Duodenal mucosa (tissue), 2 donors: ENCODE data around the gene CROCC2.

Experiments
- H3K27ac ChIP-seq: one replicate; pipeline ENCODE4 v1.7.0; 2013; ENCODE audit warnings: low read depth, low read length
- H3K27me3 ChIP-seq, 2 donors: one replicate each; pipeline ENCODE4 v1.7.0; 2013; ENCODE audit warnings: low read length in 2 of 2, control low read depth in 1 of 2; ENCODE audit not compliant: insufficient read depth in 2 of 2, control insufficient read depth in 1 of 2
- H3K36me3 ChIP-seq, 2 donors: one replicate each; pipeline ENCODE4 v1.7.0; 2013; ENCODE audit warnings: low read length in 2 of 2, control low read depth in 1 of 2; ENCODE audit not compliant: insufficient read depth in 2 of 2, control insufficient read depth in 1 of 2
- H3K4me1 ChIP-seq, 2 donors: one replicate each; pipeline ENCODE4 v1.7.0; 2013; ENCODE audit warnings: low read length in 2 of 2, control low read depth in 1 of 2; ENCODE audit not compliant: insufficient read depth in 2 of 2, control insufficient read depth in 1 of 2
- H3K4me3 ChIP-seq, 2 donors: one replicate each; pipeline ENCODE4 v1.7.0; 2013; ENCODE audit warnings: low read length in 2 of 2, low read depth in 1 of 2
- H3K9ac ChIP-seq, 2 donors: one replicate each; pipeline ENCODE4 v1.7.0; 2013; ENCODE audit warnings: low read length in 2 of 2, low read depth in 1 of 2
- H3K9me3 ChIP-seq, 2 donors: one replicate each; pipeline ENCODE4 v1.7.0; 2013; ENCODE audit warnings: low read length in 2 of 2, control low read depth in 1 of 2; ENCODE audit not compliant: control insufficient read depth in 1 of 2

The CROCC2 gene

DNA sequence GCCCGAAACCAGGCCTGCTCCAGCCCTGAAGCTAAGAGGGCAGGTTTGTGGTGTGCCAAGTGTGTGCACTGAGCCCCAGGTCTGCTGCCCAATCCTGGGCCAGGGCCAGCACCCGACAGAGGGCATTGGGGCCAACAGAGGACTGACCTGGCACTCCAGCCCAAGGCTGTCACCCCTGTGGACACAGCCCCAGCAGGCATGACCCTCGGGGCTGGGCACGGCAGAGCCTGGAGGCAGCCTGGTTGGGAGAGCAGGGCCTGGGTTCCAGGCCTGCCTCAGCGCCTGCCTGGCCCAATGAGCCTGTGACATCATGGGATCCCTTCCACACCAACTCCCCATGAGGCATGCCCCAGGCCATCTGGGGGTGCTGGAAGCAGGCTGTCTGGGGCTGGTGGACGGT is 81.5 kb downstream of the CROCC2 start:
- no peak overlapping the region for H3K27ac ChIP-seq

DNA sequence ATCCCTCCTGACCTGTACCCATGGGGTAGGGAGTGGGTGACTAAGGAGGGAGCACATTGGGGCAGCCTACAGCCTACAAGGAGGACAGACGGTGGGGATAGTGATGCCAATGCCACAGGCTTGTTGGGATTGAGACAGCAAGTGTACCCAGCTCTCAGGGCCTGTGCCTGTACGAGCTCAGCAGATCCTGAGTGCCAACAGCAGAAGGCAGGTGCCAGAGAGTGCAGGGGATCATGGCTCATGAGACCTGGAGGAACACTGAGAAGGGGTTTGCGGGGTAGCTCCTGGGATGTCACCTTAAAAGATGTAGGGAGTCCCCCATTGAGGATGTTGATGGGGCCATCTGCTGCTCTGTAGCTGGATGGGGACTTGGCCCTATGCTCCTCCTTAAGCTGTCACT is 82.0 kb downstream of the CROCC2 start:
- no peaks in the 10 kb centered on the region for H3K36me3 ChIP-seq
- H3K4me1 ChIP-seq, result peaks cover 13 to 18% of the 10 kb centered on the region in 2 donors
- H3K9ac ChIP-seq, result no peak overlapping the region
- H3K4me3 ChIP-seq, result no peak overlapping the region
- no peak overlapping the region for H3K27ac ChIP-seq
- H3K27me3 ChIP-seq, result no peaks in the 10 kb centered on the region
- no peaks in the 10 kb centered on the region for H3K9me3 ChIP-seq

More for the DNA sequence above, 81.5 kb downstream of the CROCC2 start:
- Histone ChIP-seq H3K36me3 (no peaks in the 10 kb centered on the region), H3K4me1 (peaks cover 13 to 18% of the 10 kb centered on the region in 2 donors), H3K27me3 (peaks cover 0 to 5% of the 10 kb centered on the region in 2 donors), H3K9me3 (no peaks in the 10 kb centered on the region), H3K4me3 (no peak overlapping the region), H3K9ac (no peak overlapping the region)

GRCh38 chr2:240988571-240989271 is 82.6 kb downstream of the CROCC2 start:
- no peak overlapping the region for H3K27ac ChIP-seq
- H3K36me3 ChIP-seq, result no peaks in the 10 kb centered on the region
- H3K9ac ChIP-seq, result no peak overlapping the region
- H3K27me3 ChIP-seq, result no peaks in the 10 kb centered on the region
- no peaks in the 10 kb centered on the region for H3K9me3 ChIP-seq
- no peak overlapping the region for H3K4me3 ChIP-seq
- peaks cover 13 to 18% of the 10 kb centered on the region in 2 donors for H3K4me1 ChIP-seq

DNA sequence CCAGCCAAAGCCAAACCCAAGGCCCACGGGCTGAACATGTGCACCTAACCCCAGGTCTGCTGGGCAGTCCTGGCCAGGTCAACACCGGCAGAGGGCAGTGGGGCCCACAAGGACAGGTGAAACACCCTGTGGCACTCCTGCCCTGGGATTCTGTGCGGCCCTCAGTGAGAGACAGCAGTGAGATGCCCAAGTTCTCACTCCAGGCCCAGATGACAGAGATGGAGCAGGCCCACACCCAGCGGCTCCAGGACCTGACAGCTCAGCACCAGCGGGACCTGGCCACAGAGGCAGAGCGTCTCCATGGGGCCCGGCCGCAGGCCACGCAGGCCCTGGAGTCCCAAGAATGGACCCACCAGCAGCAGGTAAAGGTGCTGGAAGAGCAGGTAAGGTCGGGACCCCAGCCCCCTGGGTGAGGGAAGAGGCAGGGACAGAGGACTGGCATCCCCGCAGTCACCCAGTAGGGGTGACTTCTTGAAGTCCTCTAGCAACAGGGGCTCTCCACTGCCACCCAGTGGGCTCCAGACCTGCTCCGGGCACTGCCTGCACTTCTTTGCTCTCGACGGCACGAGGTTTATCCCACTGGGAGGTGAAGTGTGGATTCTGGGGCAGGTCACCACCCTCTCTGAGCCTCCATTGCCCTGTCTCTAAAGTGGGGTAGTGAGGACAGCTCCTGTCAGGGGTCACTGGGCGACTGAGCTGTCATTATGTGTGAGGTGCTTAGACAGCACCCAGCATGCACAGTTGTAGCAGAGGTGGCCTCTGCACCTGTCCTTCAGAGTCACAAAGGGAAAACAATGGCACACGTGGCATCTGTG is 83.5 kb downstream of the CROCC2 start:
- no peak overlapping the region for H3K27ac ChIP-seq
- no peak overlapping the region for H3K4me3 ChIP-seq
- H3K27me3 ChIP-seq, result no peaks in the 10 kb centered on the region
- no peak overlapping the region for H3K9ac ChIP-seq
- H3K4me1 ChIP-seq, result peaks cover 13 to 18% of the 10 kb centered on the region in 2 donors
- H3K9me3 ChIP-seq, result no peaks in the 10 kb centered on the region
- no peaks in the 10 kb centered on the region for H3K36me3 ChIP-seq

DNA sequence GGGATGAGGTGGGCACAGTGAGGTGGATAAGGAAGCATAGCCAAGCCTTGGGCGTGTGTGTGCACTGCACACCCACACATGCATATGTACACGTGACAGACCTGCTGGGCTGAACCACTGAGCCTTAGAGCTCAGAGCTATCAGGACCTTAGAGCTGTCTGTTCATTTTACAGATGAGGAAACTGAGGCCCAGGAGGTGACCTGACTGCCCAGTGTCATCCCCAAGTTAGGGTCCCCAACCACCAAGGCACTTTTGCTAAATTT is 84.1 kb downstream of the CROCC2 start:
- peaks cover 19 to 21% of the 10 kb centered on the region in 2 donors for H3K4me1 ChIP-seq

DNA sequence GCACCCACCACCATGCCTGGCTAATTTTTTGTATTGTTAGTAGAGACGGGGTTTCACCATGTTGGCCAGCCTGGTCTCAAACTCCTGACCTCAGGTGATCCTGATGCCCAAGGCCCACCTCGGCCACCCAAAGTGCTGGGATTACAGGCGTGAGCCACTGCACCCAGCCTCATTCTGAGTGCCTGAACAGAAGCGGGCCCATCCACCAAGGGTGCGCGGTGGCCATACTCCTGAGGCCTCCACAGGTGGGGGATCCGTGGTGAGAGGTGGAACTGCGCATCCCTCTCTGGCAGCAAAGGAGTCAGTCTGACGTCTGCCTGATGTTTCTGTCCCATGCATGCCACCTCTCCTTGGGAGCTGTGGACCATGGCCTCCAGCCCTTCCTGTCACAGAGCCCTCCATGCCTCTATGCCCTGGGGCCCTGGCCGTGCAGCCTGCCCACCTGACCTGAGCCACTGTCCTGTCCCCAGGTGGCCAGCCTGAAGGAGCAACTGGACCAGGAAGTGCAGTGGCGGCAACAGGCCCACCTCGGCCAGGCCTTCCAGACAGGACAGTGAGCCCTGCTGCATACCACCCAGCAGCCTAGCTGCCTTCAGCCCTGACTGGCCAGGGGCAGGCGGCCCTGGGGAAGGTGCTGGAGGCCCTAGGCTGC is 84.7 kb downstream of the CROCC2 start:
- Histone ChIP-seq H3K27me3 (no peaks in the 10 kb centered on the region), H3K4me3 (no peak overlapping the region), H3K36me3 (no peaks in the 10 kb centered on the region), H3K9ac (no peak overlapping the region), H3K27ac (no peak overlapping the region), H3K9me3 (no peaks in the 10 kb centered on the region), H3K4me1 (peaks cover 19 to 25% of the 10 kb centered on the region in 2 donors)

More for the DNA sequence above, 84.1 kb downstream of the CROCC2 start:
- Histone ChIP-seq H3K36me3 (no peaks in the 10 kb centered on the region), H3K27ac (no peak overlapping the region), H3K9ac (no peak overlapping the region), H3K4me3 (no peak overlapping the region), H3K27me3 (no peaks in the 10 kb centered on the region), H3K9me3 (no peaks in the 10 kb centered on the region)

DNA sequence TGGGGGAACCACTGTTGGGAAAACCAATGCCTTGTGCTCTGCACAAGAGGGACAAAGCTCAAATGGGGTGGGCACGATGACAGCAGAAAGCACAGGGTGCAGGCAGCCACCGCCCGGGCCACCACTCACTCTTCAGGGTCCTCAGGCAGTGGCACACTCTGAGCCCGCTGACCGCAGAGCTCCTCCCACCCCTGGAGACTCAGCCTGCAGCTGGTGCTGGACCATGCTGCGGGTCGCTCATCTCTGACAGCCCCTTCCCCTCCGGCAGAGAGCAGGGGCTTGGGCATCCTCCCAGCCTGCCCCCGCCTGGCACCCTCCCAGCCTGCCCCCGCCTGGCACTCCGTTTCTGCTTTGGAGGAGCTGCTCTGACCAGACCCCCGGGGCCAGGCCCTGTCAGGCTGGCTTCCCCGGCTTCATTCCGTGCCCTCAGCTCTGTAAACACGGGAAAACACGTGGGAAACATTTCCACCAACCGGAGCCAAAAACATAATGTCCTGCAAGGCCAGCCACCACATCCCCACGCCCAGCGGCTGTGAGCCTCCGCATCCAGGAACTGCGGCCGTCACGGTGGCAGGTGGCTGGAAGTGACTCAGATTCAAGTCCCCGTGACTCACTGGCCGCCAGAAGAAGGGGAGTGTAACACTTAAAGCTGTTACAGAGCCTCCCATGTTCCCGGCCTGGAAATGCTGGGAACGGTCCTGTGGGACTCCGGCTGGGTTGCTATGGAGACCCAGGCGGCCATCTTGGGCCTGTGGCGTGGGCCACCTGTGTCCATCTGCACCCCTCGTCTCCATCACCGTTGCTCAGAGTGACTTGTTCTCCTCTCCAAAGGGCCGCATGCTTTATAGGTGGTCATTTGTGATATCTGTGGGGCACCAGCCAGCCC is 85.5 kb downstream of the CROCC2 start:
- no peaks in the 10 kb centered on the region for H3K27me3 ChIP-seq
- H3K36me3 ChIP-seq, result no peaks in the 10 kb centered on the region
- peak overlapping the region; percentile 50 for H3K27ac ChIP-seq
- peaks cover 19 to 25% of the 10 kb centered on the region in 2 donors for H3K4me1 ChIP-seq
- no peaks in the 10 kb centered on the region for H3K9me3 ChIP-seq
- H3K4me3 ChIP-seq, result no peak overlapping the region
- H3K9ac ChIP-seq, result no peak overlapping the region

DNA sequence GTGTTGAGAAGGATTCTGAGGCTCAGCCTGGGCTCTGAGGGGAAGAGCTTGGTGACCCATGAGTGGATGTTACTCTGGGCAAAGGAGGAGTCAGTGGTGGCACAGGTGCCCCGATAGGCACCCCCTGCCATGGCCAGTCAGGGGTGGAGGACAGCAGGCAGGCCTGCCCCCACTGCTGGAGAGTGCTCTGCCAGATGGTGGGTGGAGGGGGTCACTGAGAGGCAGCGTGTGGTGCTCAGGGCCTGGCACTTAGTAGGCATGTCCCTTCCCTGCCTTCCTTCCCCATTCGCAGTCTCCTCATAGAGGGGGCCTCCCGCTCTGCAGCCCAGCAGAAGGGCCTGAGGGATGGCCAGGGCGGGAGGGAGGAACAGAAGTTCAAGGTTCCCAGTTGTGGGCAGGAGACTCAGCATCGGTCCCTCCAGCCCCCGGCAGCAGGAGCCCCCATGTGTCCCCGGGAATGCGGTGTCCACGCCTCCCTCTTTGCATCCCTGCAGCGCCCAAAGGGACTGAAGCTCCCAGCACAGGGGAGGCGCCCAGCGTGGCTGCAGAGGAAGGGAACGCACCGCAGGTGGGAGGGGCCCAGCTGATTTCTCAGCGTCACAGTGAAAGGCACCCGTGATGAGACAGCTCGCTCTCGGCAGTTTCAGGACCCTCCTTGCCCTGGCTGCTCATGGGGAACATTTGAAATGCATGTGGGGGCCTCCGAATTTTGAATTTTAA is 86.6 kb downstream of the CROCC2 start:
- Histone ChIP-seq H3K36me3 (no peaks in the 10 kb centered on the region), H3K27me3 (no peaks in the 10 kb centered on the region), H3K27ac (no peak overlapping the region), H3K4me1 (peaks cover 10 to 17% of the 10 kb centered on the region in 2 donors), H3K4me3 (no peak overlapping the region), H3K9me3 (no peaks in the 10 kb centered on the region), H3K9ac (no peak overlapping the region)

DNA sequence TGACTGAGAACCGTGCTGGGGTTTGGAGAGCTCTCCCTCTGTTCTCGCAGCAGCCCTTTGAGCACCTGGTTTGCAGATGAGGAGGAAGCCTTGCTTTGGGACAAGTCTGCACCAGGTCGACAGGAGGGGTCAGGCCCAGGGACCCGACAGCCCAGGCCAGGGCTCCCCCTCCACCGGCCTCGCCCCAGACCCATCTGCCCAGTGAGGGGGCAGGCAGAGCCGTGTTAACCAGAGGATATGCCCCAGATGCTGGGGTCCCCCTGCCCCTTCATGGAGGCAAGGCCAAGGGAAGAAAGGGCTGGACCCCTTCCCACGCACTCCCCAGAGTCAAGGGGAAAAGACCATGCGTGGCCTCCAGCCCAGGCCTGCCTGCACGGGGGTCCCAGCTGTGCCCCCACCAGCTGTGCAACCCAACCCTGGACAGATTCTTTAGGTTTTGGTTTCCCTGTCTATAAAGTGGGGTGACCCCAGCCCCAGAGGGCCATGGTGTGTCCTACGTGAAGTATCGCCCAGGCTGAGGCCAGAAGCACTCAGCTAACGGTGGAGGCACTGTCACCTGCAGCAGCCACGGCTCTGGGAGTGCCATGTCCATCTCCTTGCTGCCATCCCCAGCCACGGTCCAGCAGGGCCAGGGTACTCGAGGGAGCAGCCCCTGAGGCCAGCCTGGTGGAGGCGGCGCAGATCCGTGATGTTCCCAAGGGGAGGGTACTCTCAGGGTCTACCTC is 87.5 kb downstream of the CROCC2 start:
- H3K27me3 ChIP-seq, result no peaks in the 10 kb centered on the region
- peaks cover 10 to 23% of the 10 kb centered on the region in 2 donors for H3K4me1 ChIP-seq
- H3K4me3 ChIP-seq, result no peak overlapping the region
- H3K9ac ChIP-seq, result no peak overlapping the region
- H3K27ac ChIP-seq, result no peak overlapping the region
- H3K36me3 ChIP-seq, result no peaks in the 10 kb centered on the region
- no peaks in the 10 kb centered on the region for H3K9me3 ChIP-seq
